HT-29 (cell line): ENCODE measurements around the gene PRKCZ. TPM values are rescaled to one million over a fixed set of nuclear protein-coding genes. Genes with fewer than 3 reads are reported as not detected.

Source experiments
- DNase-seq: peaks from one replicate; pipeline ENCODE4 v3.0.0-alpha.2; 2015; ENCODE audit warnings: low spot score
- total RNA-seq: library from RNA; depleted of rRNA; stranded (reverse); fragments of >200 nt; shearing (Covaris generic); gene quantifications from 2 replicates; pipeline ENCODE4 v1.2.3, GENCODE V29; 2014

Gene PRKCZ
- total RNA-seq, 1 experiment from 2014 or later, result 67.4 TPM

DNA sequence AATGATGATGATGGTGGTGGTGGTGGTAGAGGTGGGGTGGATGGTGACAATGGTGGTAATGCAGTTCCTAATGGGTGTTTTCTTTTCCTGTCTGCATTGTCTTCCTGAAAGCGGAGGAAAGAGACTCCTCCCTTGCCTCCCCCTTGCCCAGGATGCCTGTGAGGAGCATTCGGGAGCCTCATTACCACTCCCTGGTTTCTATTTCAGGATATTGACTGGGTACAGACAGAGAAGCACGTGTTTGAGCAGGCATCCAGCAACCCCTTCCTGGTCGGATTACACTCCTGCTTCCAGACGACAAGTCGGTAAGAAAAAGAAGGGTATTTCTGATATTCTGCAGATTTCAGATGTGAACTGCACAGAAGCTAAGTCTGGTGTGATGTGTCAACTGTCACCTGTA is 105.6 kb downstream of the PRKCZ start:
- no peak for DNase-seq

DNA sequence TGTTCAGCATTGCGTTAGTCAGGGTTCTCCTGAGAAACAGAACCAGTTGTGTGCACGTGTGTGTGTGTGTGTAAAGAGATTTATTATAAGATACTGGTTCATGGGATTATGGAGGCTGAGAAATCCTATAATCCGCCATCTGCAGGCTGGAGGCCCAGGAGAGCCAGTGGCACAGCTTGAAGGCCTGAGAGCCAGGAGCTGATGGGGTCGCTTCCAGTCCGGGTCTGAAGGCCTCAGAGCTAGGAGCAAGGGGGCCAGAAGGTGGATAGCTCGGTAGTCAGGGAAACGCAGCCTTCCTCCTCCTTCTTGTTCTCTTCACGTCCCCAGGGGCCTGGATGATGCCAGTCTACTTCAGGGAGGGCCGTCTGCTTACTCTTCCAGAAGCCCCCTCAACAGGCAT is 106.7 kb downstream of the PRKCZ start:
- DNase-seq, result no peak

DNA sequence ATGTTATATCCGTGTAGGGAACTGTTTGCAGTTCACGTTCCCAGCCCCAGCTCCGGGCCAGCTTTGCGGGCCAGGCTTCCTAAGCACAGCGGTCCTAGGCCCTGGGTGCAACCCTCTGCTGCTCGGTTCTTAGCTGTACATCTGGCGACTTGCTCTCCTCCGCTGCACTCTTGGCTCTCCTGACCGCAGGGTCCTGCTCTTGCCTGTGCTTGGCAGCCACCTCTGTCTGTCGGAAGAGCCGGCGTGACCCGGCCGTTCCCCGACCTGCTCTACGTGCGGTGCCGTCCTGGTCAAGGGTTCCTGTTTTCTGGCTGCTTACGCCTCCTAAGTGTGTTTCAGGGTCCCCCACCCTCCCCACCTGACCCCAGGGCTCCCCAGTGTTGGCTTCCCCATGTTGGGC is 107.6 kb downstream of the PRKCZ start:
- no peak for DNase-seq

- no peak for DNase-seq
Observed at GRCh38 chr1:2158272-2158671, 108.1 kb downstream of the PRKCZ start.

DNA sequence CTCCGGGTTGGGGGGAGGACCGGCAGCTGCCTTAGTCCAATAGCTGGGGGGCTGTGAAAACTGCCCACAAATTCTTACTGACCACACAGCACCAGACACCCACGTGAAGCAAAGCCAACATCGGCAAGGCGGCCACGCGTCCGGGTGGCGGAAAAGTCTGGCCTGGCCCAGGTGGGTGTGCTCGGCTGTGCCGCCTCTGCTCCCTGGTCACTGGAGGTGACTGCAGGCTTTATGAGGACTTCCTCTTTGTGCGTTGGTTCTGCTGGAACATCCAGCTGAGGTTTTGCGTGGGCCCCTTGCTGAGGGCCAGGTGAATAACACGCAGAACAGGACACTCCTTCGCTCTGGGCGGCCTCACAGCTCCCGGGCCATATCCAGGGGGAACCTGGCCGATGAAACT is 108.9 kb downstream of the PRKCZ start:
- no peak for DNase-seq

DNA sequence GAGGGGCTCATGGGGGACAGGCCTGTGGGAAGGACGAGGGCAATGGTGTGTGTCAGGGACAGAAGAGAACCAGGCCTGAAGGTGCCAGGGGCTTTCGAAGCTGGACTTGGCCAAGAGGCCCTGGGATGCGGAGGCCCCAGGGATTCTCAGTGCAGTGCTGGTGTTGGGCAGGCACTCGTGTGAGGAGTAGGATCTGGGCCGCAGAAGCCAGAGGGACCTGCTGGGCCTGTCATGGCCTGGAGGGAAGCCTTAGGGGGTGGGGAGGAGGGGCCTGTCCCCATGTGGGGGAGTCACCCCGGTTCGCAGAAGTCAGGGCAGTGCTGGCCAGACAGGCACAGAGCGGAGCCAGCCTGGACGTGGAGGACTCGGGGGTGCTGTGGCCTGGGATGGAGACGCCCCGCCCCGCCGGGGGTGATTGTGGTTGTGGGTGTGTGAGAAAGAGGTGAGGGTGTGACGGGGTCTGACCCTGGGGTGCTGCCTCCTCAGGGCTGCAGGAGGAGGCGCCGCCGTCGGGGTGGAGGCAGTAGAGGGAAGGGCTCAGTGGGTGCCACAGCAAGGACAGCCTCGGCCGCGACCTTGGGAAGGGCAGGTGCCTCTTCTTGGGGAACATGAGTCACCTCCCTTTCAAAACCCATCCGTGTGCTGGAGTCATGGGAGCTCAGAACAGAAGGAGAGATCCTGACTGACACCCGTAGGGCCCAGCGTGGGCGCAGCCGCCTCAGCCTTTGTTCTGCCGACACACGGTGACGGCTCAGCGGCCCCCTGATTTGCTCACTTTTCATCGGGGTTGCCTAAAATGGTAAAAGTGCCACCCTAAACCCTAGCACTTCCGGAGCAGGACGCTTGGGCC is 110.5 kb downstream of the PRKCZ start:
- no peak for DNase-seq

DNA sequence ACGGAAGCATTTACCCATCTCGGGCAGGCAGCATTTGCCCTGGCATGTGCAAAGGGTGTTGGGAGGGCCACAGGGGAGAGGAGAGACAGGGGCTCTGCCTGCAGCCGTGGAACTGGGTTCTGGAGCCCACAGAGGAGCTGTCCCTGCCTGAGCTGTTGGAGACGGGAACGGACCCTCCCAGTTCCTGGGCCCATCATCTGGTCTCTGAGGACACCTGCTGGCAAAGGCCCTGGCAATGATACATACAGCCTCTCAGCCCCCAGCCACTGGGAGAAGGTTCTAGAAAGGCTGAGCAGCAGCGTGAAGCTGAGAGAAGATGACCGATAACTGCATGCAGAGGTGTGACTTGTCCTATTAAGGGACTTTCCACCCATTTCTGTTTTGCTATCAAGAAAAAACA is 113.0 kb downstream of the PRKCZ start:
- DNase-seq, result no peak

GRCh38 chr1:2165646-2166045 is 115.4 kb downstream of the PRKCZ start:
- no peak for DNase-seq

- no peak for DNase-seq
Observed at GRCh38 chr1:2166254-2166653, 116.0 kb downstream of the PRKCZ start.

GRCh38 chr1:2166695-2167094 is 116.5 kb downstream of the PRKCZ start:
- DNase-seq, result no peak

DNA sequence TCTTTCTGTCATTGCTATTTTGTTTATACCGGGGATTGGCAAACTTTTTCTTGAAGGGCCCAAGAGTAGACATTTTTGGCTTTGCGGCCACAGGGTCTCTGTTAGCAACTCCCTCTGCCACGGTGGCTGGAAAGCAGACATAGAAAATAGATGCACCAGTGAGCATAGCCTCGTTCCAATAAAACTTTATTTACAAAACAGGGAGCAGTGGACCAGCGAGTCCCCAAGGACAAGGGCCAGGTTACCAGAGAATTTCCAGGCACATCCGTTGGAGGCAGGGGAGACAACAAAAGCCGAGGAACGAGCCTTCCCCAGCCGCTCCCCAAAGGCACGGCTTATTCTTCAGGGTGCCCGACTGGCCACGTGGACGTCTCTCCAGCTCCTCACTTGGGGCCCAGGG is 117.9 kb downstream of the PRKCZ start:
- DNase-seq, result no peak

GRCh38 chr1:2168535-2168934 is 118.3 kb downstream of the PRKCZ start:
- no peak for DNase-seq

- no peak for DNase-seq
Observed at GRCh38 chr1:2169200-2169836, 119.1 kb downstream of the PRKCZ start.

DNA sequence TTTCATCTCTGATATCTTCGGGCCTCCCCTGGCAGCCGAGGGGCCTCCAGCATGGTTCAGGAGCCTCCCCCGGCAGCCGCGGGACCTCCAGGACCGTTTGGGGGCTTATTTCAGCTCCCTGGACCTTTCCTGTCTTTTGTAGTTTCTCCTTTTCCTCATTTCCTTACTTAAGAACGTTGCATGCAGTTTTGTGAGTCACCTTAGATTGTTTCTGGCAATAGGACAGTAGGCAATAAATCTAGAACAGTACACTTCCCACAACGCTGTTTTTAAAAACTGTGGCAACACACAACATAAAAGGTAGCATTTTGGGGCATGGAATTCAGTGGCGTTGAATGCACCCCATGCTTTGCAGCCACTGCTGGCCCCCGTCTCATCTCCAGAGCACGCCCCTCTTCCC is 120.0 kb downstream of the PRKCZ start:
- DNase-seq, result no peak

GRCh38 chr1:2172012-2172411 is 121.8 kb downstream of the PRKCZ start:
- no peak for DNase-seq

DNA sequence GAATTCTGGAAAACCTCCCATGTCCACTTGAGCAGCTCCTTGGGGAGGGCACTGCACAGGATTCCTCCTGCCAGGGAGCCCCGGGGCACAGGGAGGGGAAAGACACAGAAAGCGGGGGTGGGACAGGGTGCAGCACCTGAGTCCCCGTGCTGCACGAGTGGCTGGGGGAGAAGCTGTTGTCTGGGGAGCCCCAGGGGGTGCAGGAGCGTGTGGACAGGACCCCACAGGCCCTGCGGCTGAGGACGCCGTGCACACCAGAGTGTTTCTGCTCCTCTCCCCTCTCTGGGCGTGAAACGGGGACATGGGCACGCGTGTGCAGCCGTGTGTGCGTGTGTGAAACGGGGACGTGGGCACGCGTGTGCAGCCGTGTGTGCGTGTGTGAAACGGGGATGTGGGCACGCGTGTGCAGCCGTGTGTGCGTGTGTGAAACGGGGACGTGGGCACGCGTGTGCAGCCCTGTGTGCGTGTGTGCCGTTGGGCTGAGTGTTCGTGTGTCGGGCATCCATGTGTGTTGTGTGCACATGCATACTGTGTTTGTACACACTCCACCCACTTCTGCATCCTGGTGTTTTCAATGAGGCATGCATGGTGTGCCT is 122.4 kb downstream of the PRKCZ start:
- DNase-seq, result no peak

DNA sequence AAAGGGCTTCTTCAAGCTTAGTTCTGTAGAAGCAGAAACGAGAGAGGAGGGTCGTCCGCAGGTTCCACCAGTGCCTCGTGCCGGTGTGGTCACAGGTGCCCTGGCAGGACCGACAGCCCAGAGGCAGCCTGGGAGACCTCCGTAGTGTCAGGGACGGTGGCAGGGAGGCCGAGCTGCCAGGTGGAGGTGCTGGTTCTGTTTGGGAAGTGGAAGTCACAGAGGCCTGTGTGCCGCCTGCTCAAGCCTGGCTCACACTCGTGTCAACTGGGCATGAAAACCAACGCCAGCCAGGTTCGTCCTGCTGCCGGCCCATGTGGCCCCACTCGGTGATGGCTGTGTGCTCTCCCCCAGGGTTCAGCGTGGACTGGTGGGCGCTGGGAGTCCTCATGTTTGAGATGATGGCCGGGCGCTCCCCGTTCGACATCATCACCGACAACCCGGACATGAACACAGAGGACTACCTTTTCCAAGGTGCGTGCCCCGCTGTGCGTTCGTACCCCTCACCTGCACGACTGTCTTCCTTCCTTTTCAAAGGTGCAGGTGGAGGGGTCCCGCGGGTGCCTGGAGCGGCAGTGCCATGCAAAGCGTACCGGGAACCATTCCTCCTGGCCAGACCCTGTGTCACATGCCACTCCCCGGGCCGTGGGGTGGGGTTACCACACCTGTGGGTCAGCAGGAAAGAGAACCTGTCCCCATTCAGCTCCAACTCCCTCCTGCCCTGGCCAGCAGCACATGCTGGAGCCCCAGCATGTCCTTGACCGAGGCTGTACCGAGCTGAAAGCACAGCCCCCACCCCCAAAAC is 123.5 kb downstream of the PRKCZ start:
- DNase-seq, result no peak

- DNase-seq, result peak; percentile 66
Observed at GRCh38 chr1:2174348-2175054, 124.3 kb downstream of the PRKCZ start.

DNA sequence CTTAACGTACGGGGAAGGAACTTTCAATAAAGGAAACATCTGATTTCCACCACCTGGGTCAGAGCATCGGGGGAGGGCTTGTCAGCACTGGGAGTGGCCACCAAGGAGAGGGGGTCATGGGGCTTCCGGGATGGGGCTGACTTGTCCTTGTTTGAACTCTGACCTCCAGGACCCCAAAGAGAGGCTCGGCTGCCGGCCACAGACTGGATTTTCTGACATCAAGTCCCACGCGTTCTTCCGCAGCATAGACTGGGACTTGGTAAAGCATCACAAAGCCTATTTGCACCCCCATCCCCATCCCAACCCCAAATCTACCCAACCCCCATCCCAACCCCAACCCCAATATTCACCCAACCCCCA is 124.8 kb downstream of the PRKCZ start:
- DNase-seq, result no peak

DNA sequence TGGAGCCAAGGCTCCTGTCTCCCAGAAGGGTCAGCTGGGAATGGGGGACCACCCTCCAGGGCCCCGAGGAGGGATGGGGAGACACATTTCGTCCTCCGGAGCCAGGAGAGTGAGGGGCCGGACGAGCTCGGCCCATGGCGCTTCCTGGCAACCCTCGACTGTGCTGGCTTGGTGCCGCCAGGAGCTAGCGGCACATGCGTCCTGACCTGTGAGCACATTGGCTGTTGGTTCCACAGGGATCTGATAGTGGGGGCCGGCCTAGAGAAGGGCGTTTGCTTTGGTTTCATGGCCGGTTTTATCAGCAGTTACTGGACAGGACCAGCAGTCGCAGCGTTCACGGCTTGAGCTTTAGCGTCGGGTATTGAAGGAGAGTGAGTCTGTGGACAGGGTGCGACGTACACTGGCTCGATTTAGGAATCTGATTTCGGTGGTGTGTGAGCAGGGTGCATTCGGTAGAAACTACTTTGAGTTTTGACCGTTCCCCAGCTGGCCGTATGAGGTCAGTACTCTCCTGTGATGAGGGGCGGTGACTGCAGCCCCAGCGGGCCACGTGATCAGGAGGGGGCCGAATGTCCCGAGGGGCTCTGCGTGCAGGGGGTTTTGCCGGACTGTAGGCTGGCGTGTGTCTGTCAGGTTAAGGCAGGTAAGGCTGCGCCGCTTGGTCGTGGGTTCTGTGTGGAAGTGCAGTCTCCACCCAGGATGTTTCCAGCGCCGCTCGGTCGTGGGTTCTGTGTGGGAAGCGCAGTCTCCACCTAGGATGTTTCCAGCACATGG is 125.7 kb downstream of the PRKCZ start:
- DNase-seq, result no peak

DNA sequence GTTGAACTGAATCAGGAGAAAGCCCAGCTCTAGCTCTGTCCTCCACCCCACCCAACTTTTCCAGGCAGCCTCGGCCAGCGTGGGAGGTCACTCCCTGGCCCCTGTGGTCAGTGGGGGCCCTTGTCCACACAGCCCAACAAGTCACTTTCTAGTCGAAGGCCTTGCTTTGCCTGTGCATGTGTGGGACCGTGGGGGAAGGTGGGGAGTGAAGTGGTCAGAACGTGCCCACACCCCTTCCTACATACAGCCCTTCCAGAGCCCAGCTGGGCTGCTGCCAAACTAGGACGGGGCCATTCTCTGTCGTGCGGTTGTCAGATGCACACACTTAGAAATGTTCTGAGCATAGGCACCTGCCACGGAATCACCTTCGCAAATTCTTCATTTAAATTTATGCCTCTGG is 126.4 kb downstream of the PRKCZ start:
- no peak for DNase-seq
